H1 (cell line): ENCODE measurements around the gene LSM2. TPM values are rescaled to one million over a fixed set of nuclear protein-coding genes. Genes with fewer than 3 reads are reported as not detected.

Experiments used
- CTCF ChIA-PET: fragments of 300-600 bp; sonication (Branson Sonifier 250); formaldehyde crosslinking; loops from one replicate; lab custom pipeline; 2021; ENCODE audit not compliant: partially characterized antibody; lab: Charles Lee
- POLR2A ChIA-PET: fragments of 300-600 bp; sonication (Branson Sonifier 250); formaldehyde crosslinking; loops from one replicate; lab custom pipeline; 2021; ENCODE audit warnings: inconsistent platforms; ENCODE audit not compliant: partially characterized antibody; lab: Charles Lee
- DNase-seq, 2 experiments: peaks; one replicate each; pipeline versions ENCODE4 v3.0.0 to v3.0.0-alpha.2; 2010 to 2022; ENCODE audit warnings: low spot score in 2 of 2, low read depth in 1 of 2, mixed read lengths in 1 of 2
- FAIRE-seq: peaks from 2 replicates; lab custom pipeline; 2011; peaks lifted over from hg19 to GRCh38; lab: Jason Lieb, UNC
- H2AFZ ChIP-seq: 2 replicates; pipeline ENCODE4 v1.8.1; 2012; ENCODE audit warnings: low read length, inconsistent platforms
- H2AK5ac ChIP-seq: 2 replicates; pipeline ENCODE4 v1.6.1; 2013; ENCODE audit warnings: low read depth, low read length
- H2BK120ac ChIP-seq: replicated peaks from 2 replicates; pipeline ENCODE3; 2013; ENCODE audit warnings: low read depth, low read length, inconsistent platforms
- H2BK12ac ChIP-seq: 2 replicates; pipeline ENCODE4 v1.6.1; 2013; ENCODE audit warnings: low read depth, low read length
- H2BK15ac ChIP-seq: 2 replicates; pipeline ENCODE4 v1.6.1; 2013; ENCODE audit warnings: low read length
- H2BK20ac ChIP-seq: 2 replicates; pipeline ENCODE4 v1.6.1; 2013; ENCODE audit warnings: low read length
- H2BK5ac ChIP-seq: 2 replicates; pipeline ENCODE4 v1.6.1; 2013; ENCODE audit warnings: low read depth, low read length
- H3K14ac ChIP-seq: 2 replicates; pipeline ENCODE4 v1.6.1; 2013; ENCODE audit warnings: inconsistent platforms; ENCODE audit not compliant: insufficient read length
- H3K18ac ChIP-seq: 2 replicates; pipeline ENCODE4 v1.6.1; 2013; ENCODE audit warnings: low read length; ENCODE audit errors: extremely low read depth
- H3K23ac ChIP-seq: 2 replicates; pipeline ENCODE4 v1.6.1; 2013; ENCODE audit warnings: inconsistent platforms; ENCODE audit not compliant: insufficient read length
- H3K23me2 ChIP-seq: 2 replicates; pipeline ENCODE4 v1.6.1; 2013; ENCODE audit warnings: low read depth, low read length
- H3K27ac ChIP-seq: 2 replicates; pipeline ENCODE4 v1.6.1; 2011; ENCODE audit warnings: low read depth, low read length, inconsistent platforms
- H3K27me3 ChIP-seq, 4 experiments: replicated peaks in 1 of 4; 1 replicate in 1 of 4; 2 replicates in 3 of 4; pipeline versions ENCODE4 v1.6.1 to v1.8.1; 2011 to 2013; ENCODE audit warnings: low read length in 3 of 4, mild to moderate bottlenecking in 3 of 4, inconsistent platforms in 2 of 4, mixed read lengths in 2 of 4, moderate library complexity in 1 of 4; ENCODE audit not compliant: control insufficient read depth in 3 of 4, insufficient read depth in 3 of 4; ENCODE audit errors: extremely low read depth in 1 of 4
- H3K36me3 ChIP-seq, 4 experiments: 2 replicates each; pipeline versions ENCODE4 v1.6.1 to v1.8.1; 2011 to 2013; ENCODE audit warnings: mild to moderate bottlenecking in 4 of 4, low read length in 3 of 4, moderate library complexity in 2 of 4, control low read depth in 1 of 4, inconsistent platforms in 1 of 4; ENCODE audit not compliant: insufficient read depth in 4 of 4, control insufficient read depth in 2 of 4
- H3K4ac ChIP-seq: replicated peaks from 2 replicates; pipeline ENCODE3; 2013; ENCODE audit warnings: low read length, low read depth, mixed read lengths, inconsistent platforms; ENCODE audit not compliant: insufficient read length
- H3K4me1 ChIP-seq, 4 experiments: replicated peaks in 1 of 4; 1 replicate in 1 of 4; 2 replicates in 3 of 4; pipeline versions ENCODE4 v1.6.1 to v1.8.1; 2011 to 2013; ENCODE audit warnings: low read length in 3 of 4, inconsistent platforms in 2 of 4, mixed read lengths in 1 of 4; ENCODE audit not compliant: insufficient read depth in 4 of 4, control insufficient read depth in 3 of 4
- H3K4me2 ChIP-seq, 2 experiments: 2 replicates each; pipeline versions ENCODE4 v1.6.1 to v1.8.1; 2011 to 2013; ENCODE audit warnings: low read depth in 2 of 2, low read length in 2 of 2, control low read depth in 1 of 2, inconsistent platforms in 1 of 2, mild to moderate bottlenecking in 1 of 2; ENCODE audit not compliant: insufficient read depth in 1 of 2
- H3K4me3 ChIP-seq, 4 experiments: fragments of 200-600, 300-600 bp in 1 of 4; sonication (generic), shearing (Covaris generic), sonication (Bioruptor Twin) in 1 of 4; 2 replicates each; pipeline versions ENCODE4 v1.5.1 to v1.8.1; 2011 to 2016; ENCODE audit warnings: low read length in 4 of 4, low read depth in 3 of 4, control low read depth in 2 of 4, inconsistent platforms in 2 of 4, mild to moderate bottlenecking in 2 of 4, mixed read lengths in 1 of 4, moderate library complexity in 1 of 4; ENCODE audit not compliant: insufficient read depth in 2 of 4; ENCODE audit errors: extremely low read depth in 1 of 4
- H3K56ac ChIP-seq: replicated peaks from 2 replicates; pipeline ENCODE3; 2013; ENCODE audit warnings: low read depth, mild to moderate bottlenecking, mixed read lengths, low read length, inconsistent platforms; ENCODE audit not compliant: insufficient read length
- H3K79me1 ChIP-seq: 2 replicates; pipeline ENCODE4 v1.6.1; 2013; ENCODE audit warnings: low read depth, low read length, control low read depth
- H3K79me2 ChIP-seq, 2 experiments: 2 replicates each; pipeline versions ENCODE4 v1.6.1 to v1.8.1; 2012 to 2013; ENCODE audit warnings: low read length in 2 of 2, mild to moderate bottlenecking in 2 of 2, inconsistent platforms in 1 of 2; ENCODE audit not compliant: insufficient read depth in 2 of 2, control insufficient read depth in 1 of 2
- H3K9ac ChIP-seq, 4 experiments: replicated peaks in 1 of 4; 1 replicate in 1 of 4; 2 replicates in 3 of 4; pipeline versions ENCODE4 v1.6.1 to v1.8.1; 2011 to 2013; ENCODE audit warnings: low read depth in 3 of 4, low read length in 3 of 4, control low read depth in 2 of 4, mild to moderate bottlenecking in 2 of 4, moderate library complexity in 2 of 4, inconsistent platforms in 1 of 4; ENCODE audit errors: extremely low read depth in 1 of 4
- H3K9me3 ChIP-seq, 2 experiments: 2 replicates each; pipeline versions ENCODE4 v1.6.1 to v1.8.1; 2012 to 2013; ENCODE audit warnings: mild to moderate bottlenecking in 2 of 2, moderate library complexity in 2 of 2, control low read depth in 1 of 2, inconsistent platforms in 1 of 2, low read depth in 1 of 2, low read length in 1 of 2, mixed read lengths in 1 of 2; ENCODE audit not compliant: insufficient read depth in 2 of 2
- H4K20me1 ChIP-seq, 2 experiments: replicated peaks in 1 of 2; 2 replicates each; pipeline versions ENCODE3 to v1.8.1; 2011 to 2013; ENCODE audit warnings: inconsistent platforms in 2 of 2, low read length in 2 of 2, mild to moderate bottlenecking in 1 of 2; ENCODE audit not compliant: insufficient read depth in 2 of 2, control insufficient read depth in 1 of 2
- H4K5ac ChIP-seq: 2 replicates; pipeline ENCODE4 v1.6.1; 2013; ENCODE audit warnings: low read length, low read depth, mixed read lengths, inconsistent platforms; ENCODE audit not compliant: insufficient read length
- H4K8ac ChIP-seq: 2 replicates; pipeline ENCODE4 v1.8.0; 2013; ENCODE audit warnings: mild to moderate bottlenecking, moderate library complexity, low read length, inconsistent platforms; ENCODE audit not compliant: insufficient read depth; ENCODE audit errors: extremely low read depth
- H4K91ac ChIP-seq: replicated peaks from 2 replicates; pipeline ENCODE3; 2013; ENCODE audit warnings: low read length, mixed read lengths, inconsistent platforms; ENCODE audit not compliant: insufficient read length
- CBX8 ChIP-seq: fragments of 300-800, 300-1000 bp; sonication (generic); IDR thresholded peaks from 2 replicates; pipeline ENCODE4 v1.7.1; 2016; ENCODE audit warnings: low read depth, low read length, borderline replicate concordance
- CEBPB ChIP-seq: IDR thresholded peaks from 2 replicates; pipeline ENCODE4 v1.6.1; 2012; ENCODE audit warnings: low read depth, low read length
- CREB1 ChIP-seq: IDR thresholded peaks from 2 replicates; pipeline ENCODE4 v1.6.1; 2012; ENCODE audit warnings: inconsistent platforms
- CTCF ChIP-seq, 3 experiments: IDR thresholded peaks; 1 replicate in 2 of 3; 2 replicates in 1 of 3; pipeline versions ENCODE4 v1.5.1 to v1.6.1; 2011; ENCODE audit warnings: low read length in 3 of 3, mild to moderate bottlenecking in 3 of 3, inconsistent platforms in 2 of 3, low read depth in 1 of 3, moderate library complexity in 1 of 3; ENCODE audit not compliant: insufficient read depth in 1 of 3; ENCODE audit errors: control extremely low read depth in 1 of 3
- KDM1A ChIP-seq: fragments of 200-600, 300-600 bp; sonication (generic); IDR thresholded peaks from 2 replicates; pipeline ENCODE4 v1.7.1; 2016; ENCODE audit warnings: mild to moderate bottlenecking, low read length, borderline replicate concordance
- PHF8 ChIP-seq: fragments of 200-600 bp; sonication (generic); conservative IDR thresholded peaks from 2 replicates; pipeline ENCODE4 v1.7.1; 2012; ENCODE audit warnings: low read depth, mild to moderate bottlenecking, inconsistent platforms, low read length, moderate library complexity
- SP4 ChIP-seq: IDR thresholded peaks from 2 replicates; pipeline ENCODE4 v1.6.1; 2012; ENCODE audit warnings: low read length, inconsistent platforms
- WGBS, 2 experiments: shearing (Covaris generic) in 1 of 2; methylation state at CpG; one replicate each; pipeline versions ENCODE4 v1.1.6 to v1.1.7; 2013 to 2015; ENCODE audit warnings: low lambda C conversion rate in 2 of 2, mixed read lengths in 2 of 2, inconsistent platforms in 1 of 2, low coverage in 1 of 2, missing lambda C conversion rate in 1 of 2; ENCODE audit not compliant: insufficient replicate concordance in 2 of 2, insufficient coverage in 1 of 2, insufficient read length in 1 of 2; ENCODE audit errors: extremely low coverage in 1 of 2, missing lambda C conversion rate in 1 of 2; 5-methylcytosine and 5-hydroxymethylcytosine counted together
- polyA plus RNA-seq, 7 experiments: library from polyadenylated mRNA; depleted of rRNA in 3 of 7; stranded (reverse) in 5 of 7; unstranded in 2 of 7; fragments of >200 nt in 5 of 7; fragments of 200-250 nt in 2 of 7; gene quantifications; 1 replicate in 5 of 7; 2 replicates in 1 of 7; 4 replicates in 1 of 7; pipeline versions ENCODE4 v1.2.1 to v1.2.3, GENCODE V29; 2011 to 2013; ENCODE audit warnings: missing spikeins in 2 of 7, mixed read lengths in 2 of 7
- total RNA-seq: library from RNA; stranded (reverse); fragmentation: NEBNext Ultra II Directional; extraction: Animal tissue kit (Norgen Biotek cat#: 25700); gene quantifications from 2 replicates; pipeline ENCODE4 v1.2.1, GENCODE V29; 2021

The LSM2 gene
- total and polyA plus RNA-seq, 2 of the 8 experiments (the other 6 are each of a cell fraction or from before 2014, with no cell fraction given), result 127 to 168 TPM

GRCh38 chr6:31782126-31782855 is 24.5 kb downstream of the LSM2 start:
- Histone ChIP-seq H3K9me3 (no peaks in the 10 kb centered on the region), H2BK15ac (no peak overlapping the region), H2AFZ (no peak overlapping the region), H3K23ac (no peak overlapping the region), H3K36me3 (peaks cover 33 to 79% (median 58%) of the 10 kb centered on the region in 4 experiments), H2BK5ac (no peak overlapping the region; the same call in 1 of the 2 replicates), H2BK12ac (no peak overlapping the region), H4K8ac (no peak overlapping the region), H4K20me1 (peaks cover 1 to 3% of the 10 kb centered on the region in 2 experiments), H3K79me1 (no peaks in the 10 kb centered on the region), H3K27ac (no peak overlapping the region), H3K79me2 (no peaks in the 10 kb centered on the region), H3K4me3 (no peak overlapping the region), H3K27me3 (no peaks in the 10 kb centered on the region; a peak in 1 of 7 replicates), H3K4ac (no peak overlapping the region), H3K56ac (no peak overlapping the region), H3K23me2 (0 out of 2 replicates have a peak, but pooled peaks cover 1% of the 10 kb centered on the region), H2AK5ac (no peak overlapping the region), H4K91ac (no peak overlapping the region), H3K9ac (no peak overlapping the region), H3K18ac (no peak overlapping the region), H3K14ac (no peak overlapping the region), H2BK20ac (no peak overlapping the region), H2BK120ac (no peak overlapping the region), H3K4me1 (no peaks in the 10 kb centered on the region), H4K5ac (no peak overlapping the region), H3K4me2 (no peak overlapping the region)
- no peak for FAIRE-seq
- 97% methylated on average over 32 of the region's 32 CpGs; no CpG with 5 or more reads in 1 of the 2 experiments for WGBS, 2 experiments
- ChIA-PET POLR2A (interaction anchor here (1.0 to 10.7 kb wide), 10 partner anchors 5 to 53 kb away, joined by 3 to 85 read pairs (median 4); partner anchors contain the start of genes VARS1 and VWA7), CTCF (interaction anchor here (1.0 to 15.6 kb wide), 4 partner anchors 8 to 44 kb away, joined by 3 to 228 read pairs (median 3); partner anchors contain the start of gene VWA7)
- DNase-seq, result no peak
- TF ChIP-seq CTCF (IDR thresholded peaks at IDR 0.05; ENCODE audit: control extremely low read depth in 1 of 3, insufficient read depth in 1 of 3, low read depth in 1 of 3, low read length in 3 of 3) (no peak), PHF8 (no peak), CEBPB (no peak), CREB1 (no peak), KDM1A (no peak), CBX8 (no peak), SP4 (no peak)
